Brain microvascular endothelial cell (primary cell): ENCODE measurements around the gene MYOG.

ENCODE experiments used
- DNase-seq: peaks from one replicate; pipeline ENCODE4 v3.0.0-alpha.2; 2020
- H3K27ac ChIP-seq: fragments of 250-450 bp; sonication (Bioruptor Pico); 2 replicates; pipeline ENCODE4 v1.5.1; 2020; ENCODE audit warnings: mild to moderate bottlenecking, moderate library complexity
- H3K27me3 ChIP-seq: fragments of 250-450 bp; sonication (Bioruptor Pico); replicated peaks from 2 replicates; pipeline ENCODE4 v1.5.1; 2020; ENCODE audit warnings: mild to moderate bottlenecking
- H3K36me3 ChIP-seq: fragments of 250-450 bp; sonication (Bioruptor Pico); replicated peaks from 2 replicates; pipeline ENCODE4 v1.5.1; 2020; ENCODE audit warnings: mild to moderate bottlenecking
- H3K4me3 ChIP-seq: 2 replicates; pipeline ENCODE4 v1.5.1; 2011; ENCODE audit warnings: low read depth, mild to moderate bottlenecking, control low read depth, low read length, moderate library complexity
- in situ Hi-C: cut with HindIII; loops from 2 replicates; pipeline ENCODE4 v1.10.0; 2017; ENCODE audit warnings: low sequenced_read_pairs, low pct_ligation_motif_present
- TF ChIP-seq, protein P1 (sequence below): IDR thresholded peaks from 2 replicates; pipeline ENCODE4 v1.5.1; 2011; ENCODE audit warnings: low read depth, mild to moderate bottlenecking, moderate library complexity, low read length, control low read depth, inconsistent platforms; ENCODE audit errors: missing control alignments

MYOG gene

DNA sequence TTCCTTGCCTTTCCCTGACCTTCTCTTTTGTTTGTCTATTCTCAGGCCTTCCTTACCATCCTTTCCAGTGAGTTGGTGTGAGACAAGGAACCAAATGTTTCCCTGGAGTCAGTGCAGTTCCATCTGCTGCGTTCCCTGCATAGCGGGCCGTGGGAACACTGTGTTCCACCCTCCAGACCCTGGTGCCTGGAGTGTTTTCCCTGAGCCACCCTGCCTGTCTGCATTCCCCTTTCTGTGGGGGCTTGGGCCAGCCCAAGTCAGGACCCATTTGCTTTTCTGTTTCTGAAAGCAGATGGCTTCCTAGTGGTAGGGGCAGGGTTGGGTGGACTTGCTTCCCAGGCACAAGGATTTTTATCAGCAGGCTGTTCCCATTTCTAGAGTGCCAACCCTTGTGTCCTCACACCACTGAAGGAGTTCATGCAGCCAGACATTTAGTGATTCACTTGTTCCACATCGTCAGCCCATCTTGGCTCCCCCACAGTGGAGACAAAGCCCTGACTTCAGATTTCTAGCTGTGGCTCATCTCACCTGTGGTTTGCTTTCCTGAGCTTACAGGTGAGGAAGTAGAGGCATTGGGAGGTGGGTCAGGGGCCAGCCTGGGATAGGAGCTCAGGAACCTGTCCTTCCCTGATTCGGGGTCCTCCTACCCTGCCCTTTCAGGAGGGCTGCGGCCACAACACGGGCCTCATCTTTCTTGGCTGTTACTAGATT, 14.1 kb upstream of the MYOG start:
- TF ChIP-seq, protein P1, sequence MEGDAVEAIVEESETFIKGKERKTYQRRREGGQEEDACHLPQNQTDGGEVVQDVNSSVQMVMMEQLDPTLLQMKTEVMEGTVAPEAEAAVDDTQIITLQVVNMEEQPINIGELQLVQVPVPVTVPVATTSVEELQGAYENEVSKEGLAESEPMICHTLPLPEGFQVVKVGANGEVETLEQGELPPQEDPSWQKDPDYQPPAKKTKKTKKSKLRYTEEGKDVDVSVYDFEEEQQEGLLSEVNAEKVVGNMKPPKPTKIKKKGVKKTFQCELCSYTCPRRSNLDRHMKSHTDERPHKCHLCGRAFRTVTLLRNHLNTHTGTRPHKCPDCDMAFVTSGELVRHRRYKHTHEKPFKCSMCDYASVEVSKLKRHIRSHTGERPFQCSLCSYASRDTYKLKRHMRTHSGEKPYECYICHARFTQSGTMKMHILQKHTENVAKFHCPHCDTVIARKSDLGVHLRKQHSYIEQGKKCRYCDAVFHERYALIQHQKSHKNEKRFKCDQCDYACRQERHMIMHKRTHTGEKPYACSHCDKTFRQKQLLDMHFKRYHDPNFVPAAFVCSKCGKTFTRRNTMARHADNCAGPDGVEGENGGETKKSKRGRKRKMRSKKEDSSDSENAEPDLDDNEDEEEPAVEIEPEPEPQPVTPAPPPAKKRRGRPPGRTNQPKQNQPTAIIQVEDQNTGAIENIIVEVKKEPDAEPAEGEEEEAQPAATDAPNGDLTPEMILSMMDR = no peak
- Histone ChIP-seq H3K27me3 (peaks cover 10% of the 10 kb centered on the region), H3K27ac (no peak overlapping the region), H3K4me3 (no peak overlapping the region), H3K36me3 (no peaks in the 10 kb centered on the region)
- DNase-seq = no peak
- in situ Hi-C loops = no loop called here

- TF ChIP-seq, protein P1 = no peak
- Histone ChIP-seq H3K4me3 (no peak overlapping the region), H3K27me3 (peaks cover 10% of the 10 kb centered on the region), H3K27ac (no peak overlapping the region), H3K36me3 (no peaks in the 10 kb centered on the region)
- no peak for DNase-seq
- in situ Hi-C loops = no loop called here
These were observed 13.2 kb upstream of the MYOG start for GRCh38 chr1:203098914-203099520.

- Histone ChIP-seq H3K27me3 (peaks cover 10% of the 10 kb centered on the region), H3K4me3 (no peak overlapping the region), H3K27ac (no peak overlapping the region), H3K36me3 (no peaks in the 10 kb centered on the region)
- in situ Hi-C loops = no loop called here
- DNase-seq = no peak
- TF ChIP-seq, protein P1 = no peak
These were observed 12.6 kb upstream of the MYOG start for GRCh38 chr1:203098445-203098844.

DNA sequence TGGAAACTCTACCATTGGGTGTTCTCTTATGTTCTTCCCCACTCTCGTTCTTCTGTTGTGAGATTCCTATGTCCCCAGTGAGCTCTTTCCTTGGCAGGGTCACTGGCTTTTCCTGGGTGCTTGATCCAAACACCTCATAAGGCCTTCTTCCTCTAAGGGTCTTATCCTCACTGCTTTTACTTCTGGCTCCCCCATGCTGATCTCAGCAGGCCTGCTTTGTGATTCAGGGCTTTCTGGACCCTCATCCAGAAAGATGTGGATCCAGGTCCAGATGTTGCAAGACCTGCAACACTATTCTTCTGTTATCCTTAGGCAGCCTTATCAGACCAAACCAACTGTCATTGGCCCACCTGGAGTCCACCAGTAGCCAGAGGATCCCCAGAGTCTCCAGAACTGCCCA, 11.2 kb upstream of the MYOG start:
- H3K36me3 ChIP-seq = no peaks in the 10 kb centered on the region
- in situ Hi-C loops = no loop called here
- TF ChIP-seq, protein P1 = no peak
- no peak for DNase-seq
- peaks cover 5% of the 10 kb centered on the region for H3K27me3 ChIP-seq
- no peak overlapping the region for H3K4me3 ChIP-seq
- H3K27ac ChIP-seq = no peak overlapping the region

- Histone ChIP-seq H3K27me3 (peaks cover 4% of the 10 kb centered on the region), H3K36me3 (no peaks in the 10 kb centered on the region), H3K4me3 (no peak overlapping the region), H3K27ac (no peak overlapping the region)
- in situ Hi-C loops = no loop called here
- no peak for DNase-seq
- TF ChIP-seq, protein P1 = no peak
These were observed 10.8 kb upstream of the MYOG start for GRCh38 chr1:203096566-203096965.
